Right lobe of liver (tissue), 6 donors: ENCODE results near the gene CDKAL1. TPM values are rescaled to one million over a fixed set of nuclear protein-coding genes. Genes with fewer than 3 reads are reported as not detected.
"Not testable (repeated sequence)": the region's sequence is repeated elsewhere in the genome, so short reads cannot be mapped to it uniquely, and the experiment has no call there.

Experiments used
- ATAC-seq, 4 donors: fragments of 200-7000 bp; cut with Tn5 transposase; one replicate each; pipeline ENCODE4 v1.9.1; 2020; ENCODE audit warnings: mild to moderate bottlenecking in 4 of 4, moderate library complexity in 4 of 4
- DNase-seq, 3 donors: peaks; one replicate each; pipeline ENCODE4 v3.0.0-alpha.2; 2020
- H3K27ac ChIP-seq, 3 donors: fragments of 200-600 bp; one replicate each; pipeline ENCODE4 v1.8.0; 2022
- H3K27me3 ChIP-seq, 2 donors: fragments of 200-600 bp; one replicate each; pipeline ENCODE4 v1.8.0; 2022
- H3K36me3 ChIP-seq, 4 donors: fragments of 200-600 bp; sonication (generic) in 1 of 4; one replicate each; pipeline versions ENCODE4 v1.5.1 to v1.8.0; 2017 to 2022; ENCODE audit warnings: control low read depth in 1 of 4
- H3K4me1 ChIP-seq, 4 donors: fragments of 200-600 bp; sonication (generic) in 1 of 4; one replicate each; pipeline versions ENCODE4 v1.5.1 to v1.8.0; 2017 to 2022; ENCODE audit warnings: control low read depth in 1 of 4
- H3K4me3 ChIP-seq, 3 donors: fragments of 200-600 bp; one replicate each; pipeline ENCODE4 v1.8.0; 2022
- H3K9me3 ChIP-seq, 4 donors: fragments of 200-600 bp; sonication (generic) in 1 of 4; one replicate each; pipeline versions ENCODE4 v1.5.1 to v1.8.0; 2017 to 2022; ENCODE audit warnings: control low read depth in 1 of 4
- POLR2A ChIP-seq: fragments of 450-650 bp; IDR thresholded peaks from one replicate; pipeline ENCODE4 v1.6.1; 2017; ENCODE audit warnings: antibody characterized with exemption, mild to moderate bottlenecking
- WGBS: methylation state at CpG from one replicate; pipeline ENCODE4 v1.1.6; 2018; ENCODE audit warnings: low coverage, low lambda C conversion rate; ENCODE audit not compliant: insufficient coverage; ENCODE audit errors: missing lambda C conversion rate; 5-methylcytosine and 5-hydroxymethylcytosine counted together
- intact Hi-C, 2 donors: fragments of 100-400 bp; cut with DNase I; formaldehyde crosslinking; loops; one replicate each; pipeline versions ENCODE4 v1.11.2 to v1.14.1; 2022
- total RNA-seq, 6 experiments: library from RNA; depleted of rRNA in 2 of 6; stranded (reverse); fragments of >200 nt in 2 of 6; fragmentation: NEBNext Ultra II Directional in 3 of 6; extraction: Animal tissue kit (Norgen Biotek cat#: 25700) in 3 of 6; gene quantifications; one replicate each; pipeline versions ENCODE4 v1.1.0 to v1.2.4, GENCODE V29; 2016 to 2023
- TF ChIP-seq, protein P1 (sequence below), 4 donors: fragments of 200-600 bp in 3 of 4; fragments of 450-650 bp in 1 of 4; IDR thresholded peaks; one replicate each; pipeline versions ENCODE4 v1.5.1 to v1.8.0; 2016 to 2022; ENCODE audit warnings: antibody characterized with exemption in 4 of 4, mild to moderate bottlenecking in 2 of 4
- donor health status: DM: no; HTN: yes; CAD: no.
- donor health status: DM: no; HTN: no; CAD: no.
- donor health status: DM: no; HTN: no; CAD: no.
- donor health status: DM: no; HTN: yes; CAD: no.
- donor health status: DM: no; HTN: yes; CAD: no.

CDKAL1 gene
- total RNA-seq, 6 experiments from 2014 or later, result 4.5 to 7.0 (median 6.2) TPM

- 100% methylated on average over 4 of the region's 4 CpGs for WGBS
- H3K4me3 ChIP-seq, result no peak overlapping the region
- no peak for DNase-seq
- no peaks in the 10 kb centered on the region for H3K4me1 ChIP-seq
- ATAC-seq, result no peak
- no peak for TF ChIP-seq POLR2A
- TF ChIP-seq, protein P1, sequence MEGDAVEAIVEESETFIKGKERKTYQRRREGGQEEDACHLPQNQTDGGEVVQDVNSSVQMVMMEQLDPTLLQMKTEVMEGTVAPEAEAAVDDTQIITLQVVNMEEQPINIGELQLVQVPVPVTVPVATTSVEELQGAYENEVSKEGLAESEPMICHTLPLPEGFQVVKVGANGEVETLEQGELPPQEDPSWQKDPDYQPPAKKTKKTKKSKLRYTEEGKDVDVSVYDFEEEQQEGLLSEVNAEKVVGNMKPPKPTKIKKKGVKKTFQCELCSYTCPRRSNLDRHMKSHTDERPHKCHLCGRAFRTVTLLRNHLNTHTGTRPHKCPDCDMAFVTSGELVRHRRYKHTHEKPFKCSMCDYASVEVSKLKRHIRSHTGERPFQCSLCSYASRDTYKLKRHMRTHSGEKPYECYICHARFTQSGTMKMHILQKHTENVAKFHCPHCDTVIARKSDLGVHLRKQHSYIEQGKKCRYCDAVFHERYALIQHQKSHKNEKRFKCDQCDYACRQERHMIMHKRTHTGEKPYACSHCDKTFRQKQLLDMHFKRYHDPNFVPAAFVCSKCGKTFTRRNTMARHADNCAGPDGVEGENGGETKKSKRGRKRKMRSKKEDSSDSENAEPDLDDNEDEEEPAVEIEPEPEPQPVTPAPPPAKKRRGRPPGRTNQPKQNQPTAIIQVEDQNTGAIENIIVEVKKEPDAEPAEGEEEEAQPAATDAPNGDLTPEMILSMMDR (IDR thresholded peaks at IDR 0.05), result no peak
- H3K27ac ChIP-seq, result no peak overlapping the region
- intact Hi-C loops, result no loop called here
- H3K27me3 ChIP-seq, result no peaks in the 10 kb centered on the region
- no peaks in the 10 kb centered on the region for H3K9me3 ChIP-seq
- H3K36me3 ChIP-seq, result no peaks in the 10 kb centered on the region
These were observed 655.5 kb downstream of the CDKAL1 start for GRCh38 chr6:21189759-21190158.

DNA sequence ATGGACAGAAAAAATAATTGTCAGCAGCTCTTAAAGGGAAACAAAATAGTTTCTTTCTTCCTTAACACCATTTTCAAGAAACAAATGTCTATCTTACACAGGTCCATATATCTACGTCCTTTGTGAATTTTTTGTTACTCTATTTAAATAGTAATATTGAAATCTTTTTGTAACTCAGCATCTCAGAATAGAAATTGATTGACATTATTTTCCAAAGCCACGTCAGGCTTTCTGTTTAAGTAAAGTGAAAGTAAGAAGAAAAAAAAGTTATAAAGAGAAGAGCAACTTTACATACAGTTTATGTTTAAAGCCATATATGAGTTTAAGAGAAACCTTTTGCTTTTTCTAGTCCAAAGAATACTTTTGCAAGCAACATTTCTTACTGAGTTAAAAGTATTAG lies 656.4 kb downstream of the CDKAL1 start:
- H3K9me3 ChIP-seq, result no peaks in the 10 kb centered on the region
- 63% methylated on average over 2 of the region's 2 CpGs for WGBS
- TF ChIP-seq, protein P1 (IDR thresholded peaks at IDR 0.05), result no peak
- TF ChIP-seq POLR2A, result no peak
- no peak overlapping the region for H3K4me3 ChIP-seq
- H3K4me1 ChIP-seq, result no peaks in the 10 kb centered on the region
- H3K36me3 ChIP-seq, result no peaks in the 10 kb centered on the region
- H3K27ac ChIP-seq, result no peak overlapping the region
- DNase-seq (no peak), ATAC-seq (no peak)
- intact Hi-C loops, result no loop called here
- H3K27me3 ChIP-seq, result no peaks in the 10 kb centered on the region

DNA sequence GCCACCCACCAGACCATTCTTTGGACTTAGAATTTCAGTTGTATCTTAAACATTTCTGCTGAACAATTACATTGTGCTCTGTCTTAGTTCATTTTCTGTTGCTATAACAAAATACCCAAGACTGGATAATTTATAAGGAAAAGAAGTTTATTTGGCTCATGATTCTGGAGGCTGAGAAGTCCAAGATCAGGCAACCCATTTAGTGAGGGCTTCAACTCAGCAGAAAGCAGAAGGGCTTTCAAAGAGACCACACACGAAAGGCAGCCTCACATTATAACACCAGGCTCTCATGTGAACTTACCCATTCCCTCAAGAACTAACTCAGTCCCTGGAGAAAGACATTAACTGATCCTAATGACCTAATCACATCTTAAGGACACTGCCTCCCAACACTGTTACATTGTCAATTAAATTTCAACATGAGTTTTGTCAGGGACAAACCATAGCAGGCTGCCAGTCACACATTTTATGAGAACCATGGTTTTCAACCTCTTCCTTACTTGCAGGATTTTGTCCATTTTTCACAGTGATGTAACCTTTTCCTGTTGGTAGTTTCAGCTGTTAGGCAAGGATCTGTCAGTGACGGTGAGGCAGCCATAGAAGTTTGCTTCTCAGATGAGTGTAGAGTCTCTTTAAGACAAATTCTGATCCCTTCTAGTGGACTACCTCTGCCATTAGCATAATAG lies 659.7 kb downstream of the CDKAL1 start:
- intact Hi-C loops, result no loop called here

DNA sequence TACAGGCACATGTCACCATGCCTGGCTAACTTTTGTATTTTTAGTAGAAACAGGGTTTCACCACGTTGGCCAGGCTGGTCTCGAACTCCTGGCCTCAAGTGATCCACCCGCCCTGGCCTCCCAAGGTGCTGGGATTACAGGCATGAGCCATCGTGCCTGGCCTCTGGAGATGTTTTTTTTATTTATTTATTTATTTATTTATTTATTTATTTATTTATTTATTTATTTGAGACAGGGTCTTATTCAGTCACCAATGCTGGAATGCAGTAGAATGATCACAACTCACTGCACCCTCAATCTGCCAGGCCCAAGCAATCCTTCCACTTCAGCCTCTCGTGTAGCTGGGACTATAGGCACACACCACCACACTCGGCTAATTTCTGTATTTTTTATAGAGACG lies 661.0 kb downstream of the CDKAL1 start:
- H3K36me3 ChIP-seq, DNase-seq, H3K27ac ChIP-seq, ATAC-seq, H3K4me1 ChIP-seq, intact Hi-C loops, H3K27me3 ChIP-seq, H3K9me3 ChIP-seq, H3K4me3 ChIP-seq: not testable (repeated sequence)
- 95% methylated on average over 7 of the region's 7 CpGs for WGBS

More for the DNA sequence above, 659.7 kb downstream of the CDKAL1 start:
- no peak for DNase-seq
- TF ChIP-seq, protein P1 (IDR thresholded peaks at IDR 0.05), result no peak
- no peak for TF ChIP-seq POLR2A
- Histone ChIP-seq H3K4me1 (no peaks in the 10 kb centered on the region), H3K27me3 (no peaks in the 10 kb centered on the region), H3K9me3 (no peaks in the 10 kb centered on the region), H3K27ac (no peak overlapping the region), H3K36me3 (no peaks in the 10 kb centered on the region), H3K4me3 (no peak overlapping the region)
- no peak for ATAC-seq
- 100% methylated on average over 1 of the region's 2 CpGs for WGBS

GRCh38 chr6:21198032-21198640 lies 663.9 kb downstream of the CDKAL1 start:
- no peaks in the 10 kb centered on the region for H3K9me3 ChIP-seq
- H3K4me1 ChIP-seq, result no peaks in the 10 kb centered on the region
- DNase-seq, result no peak
- no peak for TF ChIP-seq POLR2A
- TF ChIP-seq, protein P1 (IDR thresholded peaks at IDR 0.05), result no peak
- no peak overlapping the region for H3K4me3 ChIP-seq
- WGBS, result 53% methylated on average over 3 of the region's 5 CpGs
- H3K36me3 ChIP-seq, result no peaks in the 10 kb centered on the region
- no peak overlapping the region for H3K27ac ChIP-seq
- intact Hi-C loops, result no loop called here
- H3K27me3 ChIP-seq, result no peaks in the 10 kb centered on the region
- no peak for ATAC-seq
